SU-DHL-6 (cell line): ENCODE data around the gene PCDH18.

Experiments used
- CTCF ChIP-seq: fragments of 200-600 bp; sonication (generic); IDR thresholded peaks from one replicate; pipeline ENCODE4 v1.5.1; 2017; ENCODE audit warnings: antibody characterized with exemption, mild to moderate bottlenecking, low read length, moderate library complexity; ENCODE audit not compliant: insufficient read depth, poor library complexity, severe bottlenecking
- EZH2phosphoT487 ChIP-seq: fragments of 200-600 bp; sonication (generic), shearing (Covaris generic); conservative IDR thresholded peaks from 2 replicates; pipeline ENCODE4 v1.6.1; 2018; ENCODE audit warnings: mild to moderate bottlenecking, antibody characterized with exemption, low read length, moderate library complexity, mixed read lengths

- TF ChIP-seq CTCF = no peak
- TF ChIP-seq EZH2phosphoT487 = no peak
These were observed 9.0 kb downstream of the PCDH18 start for GRCh38 chr4:137523329-137523728.
